Calu3 (cell line): ENCODE data around the gene SUFU. TPM values are rescaled to one million over a fixed set of nuclear protein-coding genes. Genes with fewer than 3 reads are reported as not detected.

Experiments
- BruUV-seq: library from RNA; stranded (reverse); fragments of 400-500 nt; replicated peaks from 2 replicates; lab custom pipeline; 2021; lab: Mats Ljungman, UMichigan
- CTCF ChIA-PET: fragments of 300-600 bp; sonication (Branson Sonifier 250); formaldehyde crosslinking; loops from one replicate; lab custom pipeline; 2022; ENCODE audit warnings: antibody characterized with exemption; lab: Charles Lee
- DNase-seq: peaks from one replicate; pipeline ENCODE4 v3.0.0; 2022
- H3K27ac Mint-ChIP-seq: one replicate; pipeline ENCODE4 v1.8.0; 2022; ENCODE audit warnings: mixed read lengths; ENCODE audit not compliant: unreplicated experiment
- H3K27me3 Mint-ChIP-seq: one replicate; pipeline ENCODE4 v1.8.0; 2022; ENCODE audit warnings: mixed read lengths; ENCODE audit not compliant: unreplicated experiment
- H3K36me3 Mint-ChIP-seq: one replicate; pipeline ENCODE4 v1.8.0; 2022; ENCODE audit warnings: mild to moderate bottlenecking, moderate library complexity, mixed read lengths; ENCODE audit not compliant: insufficient read depth, unreplicated experiment
- H3K4me1 Mint-ChIP-seq: one replicate; pipeline ENCODE4 v1.8.0; 2022; ENCODE audit warnings: mild to moderate bottlenecking, low read depth, mixed read lengths; ENCODE audit not compliant: unreplicated experiment
- H3K4me3 Mint-ChIP-seq: one replicate; pipeline ENCODE4 v1.8.0; 2022; ENCODE audit warnings: mild to moderate bottlenecking, low read depth, moderate library complexity, mixed read lengths; ENCODE audit not compliant: unreplicated experiment
- H3K9me3 Mint-ChIP-seq: one replicate; pipeline ENCODE4 v1.8.0; 2022; ENCODE audit warnings: low read depth, mixed read lengths; ENCODE audit not compliant: unreplicated experiment
- CTCF ChIP-seq: fragments of 200-600 bp; IDR thresholded peaks from one replicate; pipeline ENCODE4 v1.8.0; 2022; ENCODE audit warnings: antibody characterized with exemption; ENCODE audit not compliant: unreplicated experiment
- intact Hi-C: fragments of 100-400 bp; cut with micrococcal nuclease; formaldehyde crosslinking; loops from one replicate; pipeline ENCODE4 v1.10.0; 2022; ENCODE audit not compliant: unreplicated experiment
- total RNA-seq: library from RNA; stranded (reverse); gene quantifications from 2 replicates; pipeline ENCODE4 v1.2.3, GENCODE V29; 2022

SUFU gene
- total RNA-seq, 1 experiment from 2014 or later: 7.0 TPM

DNA sequence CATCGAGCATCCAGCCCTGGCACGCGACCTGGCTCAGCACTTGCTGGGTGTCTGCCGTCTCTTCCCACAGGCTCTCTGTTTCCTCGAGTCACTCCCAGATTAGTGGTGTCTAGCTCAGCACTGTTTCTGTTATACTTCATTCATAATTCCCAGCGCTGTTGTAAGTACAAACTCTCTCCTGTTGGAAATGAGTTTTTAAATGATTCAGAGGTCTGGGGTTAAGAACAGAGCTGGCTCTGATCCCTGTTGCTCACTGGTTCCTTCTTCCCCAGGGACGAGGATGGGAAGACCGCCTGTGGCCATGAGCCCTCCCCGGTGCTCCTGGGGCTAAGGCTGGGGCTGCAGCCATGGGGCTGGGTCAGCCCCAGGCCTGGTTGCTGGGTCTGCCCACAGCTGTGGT, 35.1 kb upstream of the SUFU start:
- DNase-seq: no peak
- no peak for TF ChIP-seq CTCF
- H3K4me1 Mint-ChIP-seq: peaks cover 3% of the 10 kb centered on the region
- no peak overlapping the region for H3K27ac Mint-ChIP-seq
- no peaks in the 10 kb centered on the region for H3K36me3 Mint-ChIP-seq
- intact Hi-C loops: no loop called here
- no peak overlapping the region for H3K4me3 Mint-ChIP-seq
- no TSS peak for BruUV-seq
- H3K9me3 Mint-ChIP-seq: no peaks in the 10 kb centered on the region
- H3K27me3 Mint-ChIP-seq: no peaks in the 10 kb centered on the region
- CTCF ChIA-PET: interaction anchor here (0.7 kb wide), 1 partner anchor 36 kb away, joined by 4 read pairs; the partner anchor contains the start of gene CUEDC2

GRCh38 chr10:102470579-102471546, 32.9 kb upstream of the SUFU start:
- H3K27me3 Mint-ChIP-seq: no peaks in the 10 kb centered on the region
- no peaks in the 10 kb centered on the region for H3K9me3 Mint-ChIP-seq
- H3K4me1 Mint-ChIP-seq: no peaks in the 10 kb centered on the region
- no peak overlapping the region for H3K4me3 Mint-ChIP-seq
- BruUV-seq: no TSS peak
- no peak for DNase-seq
- CTCF ChIA-PET: interaction anchor here (0.6 kb wide), 1 partner anchor 40 kb away, joined by 3 read pairs; no protein-coding TSS in a partner anchor
- intact Hi-C loops: no loop called here
- peaks cover 13% of the 10 kb centered on the region for H3K36me3 Mint-ChIP-seq
- no peak overlapping the region for H3K27ac Mint-ChIP-seq
- no peak for TF ChIP-seq CTCF

DNA sequence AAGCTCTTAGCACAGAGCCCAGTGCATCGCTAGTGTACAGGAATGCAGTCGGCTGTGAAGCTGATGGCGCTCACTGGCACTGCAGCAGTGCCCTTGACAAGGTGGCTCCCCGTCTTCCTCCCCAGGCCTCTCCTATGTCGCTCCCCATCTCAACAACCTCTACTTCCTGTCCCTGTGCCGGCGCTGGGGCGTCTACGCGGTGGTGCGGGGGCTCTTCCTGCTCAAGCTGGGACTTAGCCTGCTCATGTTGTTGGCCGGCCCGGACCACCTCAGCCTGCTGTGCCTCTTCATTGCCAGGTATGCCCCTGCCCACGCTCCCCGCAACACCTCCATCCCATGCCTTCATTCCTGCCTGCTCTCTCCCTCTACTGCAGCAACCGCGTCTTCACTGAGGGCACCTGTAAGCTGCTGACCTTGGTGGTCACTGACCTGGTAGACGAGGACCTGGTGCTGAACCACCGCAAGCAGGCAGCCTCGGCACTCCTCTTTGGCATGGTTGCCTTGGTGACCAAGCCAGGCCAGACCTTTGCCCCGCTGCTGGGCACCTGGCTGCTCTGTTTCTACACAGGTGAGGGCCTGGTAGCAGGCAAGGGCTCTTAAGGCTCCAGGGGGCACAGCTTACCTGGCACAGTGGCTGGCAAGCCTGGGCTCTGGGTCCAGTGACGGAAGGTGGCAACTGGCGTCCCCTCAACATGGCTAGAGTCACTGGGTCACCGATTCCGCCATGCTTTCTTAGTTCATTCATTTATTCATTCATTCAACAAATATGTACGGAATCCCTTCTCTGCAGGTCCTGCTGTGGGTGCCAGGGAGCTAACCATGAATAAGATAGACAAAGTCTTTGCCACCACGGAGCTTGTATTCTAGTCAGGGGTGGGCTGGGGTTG, 30.1 kb upstream of the SUFU start:
- intact Hi-C loops: no loop called here
- no peak for TF ChIP-seq CTCF
- no peak for DNase-seq
- CTCF ChIA-PET: no interaction called here
- Mint-ChIP-seq H3K36me3 (peaks cover 20% of the 10 kb centered on the region), H3K27me3 (no peaks in the 10 kb centered on the region), H3K9me3 (no peaks in the 10 kb centered on the region), H3K4me1 (no peaks in the 10 kb centered on the region), H3K27ac (peak overlapping the region; percentile 11), H3K4me3 (no peak overlapping the region)
- no TSS peak for BruUV-seq

DNA sequence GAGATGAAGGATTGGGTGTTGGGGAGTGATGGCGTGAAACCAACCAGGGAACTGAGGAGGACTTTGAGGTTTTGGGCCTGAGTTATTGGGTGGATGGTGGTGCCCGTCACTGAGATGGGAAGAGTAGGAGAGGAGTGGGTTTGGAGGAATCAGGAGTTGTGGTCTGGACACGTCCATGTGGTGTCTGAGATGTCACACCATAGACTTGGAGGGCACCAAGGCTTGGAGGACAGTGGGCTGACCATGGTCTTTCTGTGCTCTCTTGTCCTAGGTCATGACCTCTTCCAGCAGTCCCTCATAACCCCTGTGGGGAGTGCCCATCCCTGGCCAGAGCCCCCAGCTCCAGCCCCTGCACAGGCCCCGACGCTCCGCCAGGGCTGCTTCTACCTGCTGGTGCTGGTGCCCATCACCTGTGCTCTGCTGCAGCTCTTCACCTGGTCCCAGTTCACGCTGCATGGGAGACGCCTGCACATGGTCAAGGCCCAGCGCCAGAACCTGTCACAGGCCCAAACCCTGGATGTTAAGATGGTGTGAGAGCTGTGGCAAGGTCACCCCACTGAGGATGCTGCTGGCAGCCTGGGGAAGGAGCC, 28.2 kb upstream of the SUFU start:
- BruUV-seq: no TSS peak
- no peak overlapping the region for H3K4me3 Mint-ChIP-seq
- CTCF ChIA-PET: no interaction called here
- no peaks in the 10 kb centered on the region for H3K4me1 Mint-ChIP-seq
- H3K27ac Mint-ChIP-seq: no peak overlapping the region
- H3K9me3 Mint-ChIP-seq: no peaks in the 10 kb centered on the region
- no peak for TF ChIP-seq CTCF
- H3K36me3 Mint-ChIP-seq: peaks cover 31% of the 10 kb centered on the region
- intact Hi-C loops: no loop called here
- no peak for DNase-seq
- no peaks in the 10 kb centered on the region for H3K27me3 Mint-ChIP-seq
